ENCODE data around the gene KCNJ15. TPM values are rescaled to one million over a fixed set of nuclear protein-coding genes. Genes with fewer than 3 reads are reported as not detected.

The KCNJ15 gene
- total and polyA plus RNA-seq, 2 of the 8 experiments (the other 6 are each of a cell fraction or from before 2014, with no cell fraction given), result under 0.01 TPM; not detected in 1

GRCh38 chr21:38254970-38255369 lies 1.8 kb upstream of the KCNJ15 start (continued):
- no peak for TF ChIP-seq CBX8 (IDR thresholded peaks at IDR 0.05; ENCODE audit: borderline replicate concordance, low read depth, low read length)
- no peak for TF ChIP-seq GTF2F1 (IDR thresholded peaks at IDR 0.05; ENCODE audit: borderline replicate concordance, low read depth, low read length)
- no peak for TF ChIP-seq RNF2 (IDR thresholded peaks at IDR 0.05; ENCODE audit: borderline replicate concordance, low read depth, low read length, missing control alignments, poor library complexity, severe bottlenecking)
- TF ChIP-seq POU5F1 (IDR thresholded peaks at IDR 0.05; ENCODE audit: low read depth, low read length), result no peak
- TF ChIP-seq, protein P1, sequence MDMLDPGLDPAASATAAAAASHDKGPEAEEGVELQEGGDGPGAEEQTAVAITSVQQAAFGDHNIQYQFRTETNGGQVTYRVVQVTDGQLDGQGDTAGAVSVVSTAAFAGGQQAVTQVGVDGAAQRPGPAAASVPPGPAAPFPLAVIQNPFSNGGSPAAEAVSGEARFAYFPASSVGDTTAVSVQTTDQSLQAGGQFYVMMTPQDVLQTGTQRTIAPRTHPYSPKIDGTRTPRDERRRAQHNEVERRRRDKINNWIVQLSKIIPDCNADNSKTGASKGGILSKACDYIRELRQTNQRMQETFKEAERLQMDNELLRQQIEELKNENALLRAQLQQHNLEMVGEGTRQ (IDR thresholded peaks at IDR 0.05; ENCODE audit: low read length), result no peak

Measured in H1 (cell line).